ENCODE data around the gene CRLF1.

The CRLF1 gene

DNA sequence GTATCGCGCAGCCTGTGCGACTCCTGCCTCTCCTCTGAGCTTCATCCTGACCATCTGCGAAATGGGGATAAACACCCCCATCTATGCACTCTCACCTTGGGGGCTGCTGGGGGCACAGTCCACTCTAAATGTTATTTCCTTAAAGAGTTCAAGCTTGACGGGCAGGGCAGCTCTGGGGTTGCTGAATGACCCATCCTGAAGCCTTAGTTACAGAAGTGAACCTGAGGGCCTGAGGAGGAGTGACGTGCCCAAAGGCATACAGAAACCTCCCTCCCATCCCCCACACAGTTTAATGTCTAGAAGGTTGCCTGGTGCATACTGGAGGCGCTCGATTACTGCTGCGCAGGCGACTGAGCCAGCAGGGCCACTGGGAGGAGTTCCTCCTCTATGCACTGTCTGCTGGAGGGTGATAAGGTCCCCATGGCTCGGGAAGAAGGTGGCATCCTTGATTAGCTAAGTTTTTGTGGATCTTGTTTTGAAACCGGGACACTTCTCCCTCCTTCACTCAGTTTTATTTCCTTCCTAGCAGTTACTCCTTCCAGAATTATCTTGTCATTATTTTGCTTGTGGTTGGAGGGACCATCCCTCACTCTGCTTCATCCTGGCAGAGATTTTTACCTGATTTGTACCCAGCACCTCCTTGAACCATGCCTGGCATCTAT lies 62.7 kb downstream of the CRLF1 start:
- peak; percentile 22 for DNase-seq

All from NCI-H2171 treated with DMSO at 0.1 percent for 48 hours (cell line).